GM19455 (cell line): ENCODE data around the gene GALE.
"Not testable (repeated sequence)": the region's sequence is repeated elsewhere in the genome, so short reads cannot be mapped to it uniquely, and the experiment has no call there.

Source experiments
- ATAC-seq: cut with Tn5 transposase; IDR thresholded peaks from one replicate; pipeline ENCODE4 v1.9.1; 2021; ENCODE audit not compliant: unreplicated experiment

Gene GALE

GRCh38 chr1:23810818-23811540 is 10.4 kb upstream of the GALE start:
- ATAC-seq, result no peak

- no peak for ATAC-seq
Measured at GRCh38 chr1:23809751-23810171, 9.2 kb upstream of the GALE start.

GRCh38 chr1:23807453-23807852 is 6.9 kb upstream of the GALE start:
- ATAC-seq, result no peak

GRCh38 chr1:23806280-23806679 is 5.7 kb upstream of the GALE start:
- no peak for ATAC-seq

GRCh38 chr1:23805025-23805424 is 4.5 kb upstream of the GALE start:
- no peak for ATAC-seq

GRCh38 chr1:23804183-23804835 is 3.8 kb upstream of the GALE start:
- no peak for ATAC-seq

- no peak for ATAC-seq
Measured at GRCh38 chr1:23803674-23804073, 3.1 kb upstream of the GALE start.

GRCh38 chr1:23802809-23803342 is 2.3 kb upstream of the GALE start:
- ATAC-seq, result not testable (repeated sequence)

GRCh38 chr1:23801876-23802275 is 1.3 kb upstream of the GALE start:
- no peak for ATAC-seq

GRCh38 chr1:23801338-23801748 is 789 bp upstream of the GALE start:
- ATAC-seq, result no peak

- peak; percentile 12 for ATAC-seq
Measured at GRCh38 chr1:23799570-23800399, 769 bp downstream of the GALE start.

- no peak for ATAC-seq
Measured at GRCh38 chr1:23799255-23799569, 1.3 kb downstream of the GALE start.

- no peak for ATAC-seq
Measured at GRCh38 chr1:23798662-23799142, 1.9 kb downstream of the GALE start.

GRCh38 chr1:23797478-23798448 is 2.8 kb downstream of the GALE start:
- ATAC-seq, result no peak

- ATAC-seq, result no peak
Measured at GRCh38 chr1:23796466-23797271, 3.9 kb downstream of the GALE start.

GRCh38 chr1:23795676-23796465 is 4.7 kb downstream of the GALE start:
- no peak for ATAC-seq

- ATAC-seq, result not testable (repeated sequence)
Measured at GRCh38 chr1:23794732-23795182, 5.8 kb downstream of the GALE start.

GRCh38 chr1:23793861-23794731 is 6.5 kb downstream of the GALE start:
- no peak for ATAC-seq
